Bone marrow (tissue), 2 donors: Measurements from ENCODE around the gene KCTD18.

ENCODE experiments used
- DNase-seq, 2 donors: peaks; one replicate each; lab custom pipeline; 2025; lab: John Stamatoyannopoulos, UW

The KCTD18 gene

DNA sequence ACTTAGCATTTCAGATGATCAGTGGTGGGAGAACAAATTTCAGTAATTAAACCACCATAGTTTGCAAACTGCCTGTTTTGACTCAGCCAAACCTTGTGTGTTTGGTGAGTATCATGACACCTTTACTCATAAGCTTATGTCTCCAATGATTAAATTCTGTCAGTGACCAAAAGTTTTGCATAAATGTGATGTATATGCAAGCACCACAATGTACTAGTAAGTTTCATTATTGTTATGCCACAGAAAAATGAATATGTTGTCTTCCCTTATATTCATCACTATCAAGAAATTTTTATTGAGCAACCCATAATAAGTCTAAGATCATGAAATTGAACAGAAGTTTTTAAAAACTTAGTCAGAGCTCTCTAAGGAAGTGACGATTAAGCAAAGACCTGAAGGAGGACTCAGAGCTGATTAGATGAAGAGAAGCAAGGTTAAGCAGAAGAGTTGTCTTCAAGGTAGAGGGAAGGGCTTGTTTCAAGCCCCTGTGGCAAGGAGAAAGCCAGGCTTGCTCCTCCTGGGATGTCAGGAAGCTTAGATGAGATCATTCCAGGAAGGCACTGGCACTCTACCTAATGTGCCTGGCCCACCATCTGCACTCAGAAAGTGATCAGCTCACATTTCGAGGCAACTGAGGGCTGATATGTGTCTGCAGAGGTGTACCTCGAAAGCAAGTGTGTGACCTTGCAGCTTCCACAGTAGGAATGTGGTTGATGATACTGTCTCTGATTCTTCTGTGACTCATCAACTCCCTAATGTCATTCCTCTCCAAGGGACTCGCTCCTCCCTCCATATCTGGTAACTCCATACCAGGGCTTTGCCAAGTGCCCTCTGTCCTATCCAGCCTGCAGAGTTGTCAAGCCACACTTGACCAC is 54.7 kb downstream of the KCTD18 start:
- DNase-seq: no peak

DNA sequence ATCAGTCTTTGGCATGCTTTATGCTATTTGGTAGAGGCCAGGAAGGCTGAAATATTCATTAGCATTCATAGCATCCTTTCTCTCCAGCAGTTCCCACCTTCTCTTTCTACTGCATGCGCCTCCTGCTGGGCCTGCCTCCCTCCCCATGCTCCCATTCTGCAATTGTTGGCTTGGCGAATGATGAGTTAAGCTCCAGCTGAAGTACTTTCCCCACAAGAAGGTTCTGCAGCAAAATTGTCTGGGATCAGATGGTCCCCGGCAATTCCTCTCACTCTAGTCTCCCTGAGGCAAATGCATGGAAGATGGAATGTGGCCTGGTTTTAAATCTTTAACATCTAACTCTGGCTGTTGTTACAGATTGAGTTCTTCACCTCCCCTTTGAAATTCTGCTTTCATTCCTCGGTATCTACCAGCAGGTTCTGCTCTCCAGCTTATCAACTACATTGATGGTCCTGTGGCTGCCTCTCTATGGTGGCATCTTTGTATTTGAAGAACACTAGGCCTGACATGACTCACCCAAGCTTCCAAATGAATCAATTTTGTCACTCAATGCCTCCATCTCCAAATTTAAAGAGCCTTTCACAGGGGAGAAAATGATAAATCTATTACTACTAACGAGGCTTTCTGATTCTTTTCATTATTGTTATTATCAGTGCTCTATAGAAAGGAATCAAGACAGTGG is 55.9 kb downstream of the KCTD18 start:
- no peak for DNase-seq

DNA sequence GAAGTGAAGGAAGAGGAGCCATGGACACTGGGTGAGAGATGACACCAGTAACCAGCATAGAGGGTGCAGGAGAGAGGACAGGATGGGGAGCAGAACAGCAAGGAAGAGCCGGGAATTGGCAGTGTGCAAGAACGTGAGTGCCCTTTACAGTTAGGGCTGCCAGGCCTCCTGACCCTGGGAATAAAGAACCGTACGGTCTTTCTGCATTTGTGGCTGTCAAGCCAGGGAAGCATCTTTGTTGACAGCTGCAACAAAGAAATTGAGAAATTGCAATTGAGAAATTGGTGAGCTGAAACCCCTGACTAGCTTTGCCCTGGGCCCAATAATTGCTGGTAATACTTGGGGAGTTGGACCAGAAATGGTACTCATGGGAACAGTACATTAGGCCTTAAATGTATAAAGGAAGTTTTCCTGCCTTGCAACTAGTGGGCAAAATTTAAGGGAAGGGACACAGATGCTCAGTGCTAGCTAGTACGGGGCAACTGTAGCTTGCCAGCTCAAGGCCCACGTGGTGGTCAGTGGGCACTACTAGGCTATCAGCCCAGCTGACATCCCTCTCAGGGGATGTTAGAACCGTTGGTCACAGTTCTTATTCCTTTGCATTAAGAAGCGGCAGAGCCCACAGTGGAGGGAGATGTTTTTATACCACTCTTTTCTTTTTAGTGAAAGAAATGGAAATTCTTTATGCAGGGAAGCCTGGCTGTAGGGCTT is 56.6 kb downstream of the KCTD18 start:
- no peak for DNase-seq

DNA sequence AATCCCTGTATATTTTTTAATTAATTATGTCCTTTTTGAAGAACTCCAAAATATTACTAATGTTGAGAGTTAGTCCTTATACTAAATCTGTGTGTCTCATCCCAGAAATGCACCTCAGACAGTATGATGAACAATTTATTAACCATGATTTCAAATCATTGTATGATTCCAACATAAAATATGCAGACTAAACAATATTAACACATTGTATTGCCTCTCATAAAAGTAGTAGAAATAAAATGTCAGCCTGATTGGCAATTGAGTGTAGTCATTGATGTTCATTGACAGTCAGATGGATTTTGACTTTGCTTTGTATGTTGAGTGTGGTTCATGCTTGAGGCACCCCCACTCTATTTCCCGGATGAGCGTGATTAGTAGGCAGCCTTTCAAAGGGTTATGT is 57.5 kb downstream of the KCTD18 start:
- no peak for DNase-seq

DNA sequence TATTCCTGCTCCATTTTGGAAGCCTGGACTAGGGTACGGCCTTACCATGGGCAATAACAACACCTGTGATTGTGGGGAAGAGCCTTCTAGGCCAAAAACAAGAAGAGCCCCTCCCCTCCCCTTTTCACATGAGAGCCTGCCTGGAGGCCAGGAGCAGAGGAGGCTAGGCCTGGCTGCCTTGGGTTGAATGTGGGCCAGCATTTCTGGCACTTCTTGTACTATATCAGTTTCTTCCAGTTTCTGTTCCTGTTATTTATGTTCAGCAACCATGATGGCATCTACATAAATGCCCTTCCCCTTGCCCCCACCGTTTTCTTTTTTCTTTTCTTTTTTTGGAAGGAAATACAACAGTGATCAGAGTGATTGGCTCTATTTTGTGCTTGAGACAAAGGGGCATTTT is 58.4 kb downstream of the KCTD18 start:
- no peak for DNase-seq

DNA sequence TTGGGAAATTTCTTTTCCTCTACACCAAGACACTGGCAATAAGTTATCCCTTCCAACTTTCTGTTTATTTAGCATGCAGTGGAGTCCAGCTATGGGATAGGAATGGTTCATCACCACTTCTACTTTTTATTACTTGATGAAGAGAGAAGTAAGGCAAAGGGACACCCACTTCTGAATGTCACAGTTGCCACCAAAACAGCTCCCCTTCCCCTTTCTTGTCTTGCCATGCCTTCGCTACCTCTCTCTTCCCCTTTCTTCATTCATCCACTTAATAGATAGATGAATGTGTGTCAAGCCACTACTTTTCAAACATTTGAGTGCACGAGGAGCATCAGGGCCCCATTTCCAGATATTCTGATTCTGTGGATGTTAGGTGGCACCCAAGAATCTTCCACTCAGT is 59.6 kb downstream of the KCTD18 start:
- no peak for DNase-seq

DNA sequence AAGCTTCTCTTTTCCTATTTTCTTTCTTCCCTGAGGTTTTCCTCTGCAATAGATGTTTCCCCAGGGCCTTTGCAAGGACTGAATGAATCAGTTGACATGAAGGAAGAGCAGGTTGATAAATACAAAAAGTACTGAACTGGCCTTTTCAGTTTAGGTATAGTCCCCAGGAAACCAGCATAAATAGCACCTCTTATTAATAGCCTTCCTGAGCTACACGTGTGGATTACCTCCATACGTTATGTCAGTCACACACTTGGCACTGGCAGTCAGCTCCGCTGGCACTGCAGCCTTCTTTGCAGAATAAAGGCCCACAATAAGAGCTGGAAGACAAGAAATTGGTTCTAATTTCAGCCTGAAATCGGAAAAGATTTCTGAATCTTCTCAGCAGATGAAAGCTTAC is 60.7 kb downstream of the KCTD18 start:
- DNase-seq: no peak

DNA sequence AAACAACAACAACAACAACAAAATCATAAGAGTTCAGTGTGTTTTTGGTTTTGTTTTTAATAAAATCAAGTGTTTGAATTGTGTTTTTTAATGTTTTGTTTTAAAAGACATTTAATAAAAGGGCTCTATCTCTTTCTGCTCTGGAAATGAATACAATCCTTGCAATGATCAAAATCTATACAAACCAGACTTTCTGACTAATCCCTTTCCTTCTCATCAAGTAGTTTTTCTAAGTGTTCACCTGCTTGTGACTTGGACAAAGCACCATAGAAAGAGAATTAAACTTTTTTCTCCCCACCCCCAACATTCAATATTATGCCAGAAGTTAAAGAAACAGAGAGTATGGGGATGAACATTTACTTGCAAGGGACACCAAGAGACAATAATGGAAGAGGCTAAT is 61.4 kb downstream of the KCTD18 start:
- DNase-seq: no peak

DNA sequence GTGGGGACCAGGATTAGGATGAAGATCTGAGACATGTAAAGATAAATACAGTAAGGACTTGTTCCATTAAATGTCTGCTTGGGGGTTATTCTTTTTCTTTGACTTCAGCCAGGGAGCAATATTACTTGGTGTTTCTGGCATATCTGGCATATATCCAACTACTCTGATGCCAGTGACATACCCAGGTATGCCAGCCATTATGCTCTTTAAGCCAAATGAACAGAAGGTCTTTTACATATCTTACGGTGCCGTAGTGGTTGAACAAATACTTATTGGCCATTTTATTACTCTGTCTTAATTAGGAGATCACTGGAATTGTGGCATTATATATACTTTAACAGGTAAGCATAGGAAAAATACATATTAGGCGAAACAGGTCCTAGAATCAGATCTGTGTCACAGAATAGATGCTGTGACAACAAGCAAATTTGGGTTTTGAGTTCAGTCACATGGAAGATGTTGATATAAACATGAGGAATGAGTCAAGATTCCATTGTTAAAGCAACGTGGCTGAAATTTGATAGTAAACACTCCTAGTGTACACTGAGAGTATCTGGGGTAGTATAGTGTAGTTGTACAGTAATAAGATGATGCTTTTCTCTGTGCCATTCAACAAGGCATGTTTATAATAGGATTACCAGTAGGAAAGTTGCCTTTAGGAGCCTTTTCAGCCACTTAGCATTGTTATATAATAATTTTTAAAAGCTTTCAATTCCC is 62.6 kb downstream of the KCTD18 start:
- DNase-seq: no peak

DNA sequence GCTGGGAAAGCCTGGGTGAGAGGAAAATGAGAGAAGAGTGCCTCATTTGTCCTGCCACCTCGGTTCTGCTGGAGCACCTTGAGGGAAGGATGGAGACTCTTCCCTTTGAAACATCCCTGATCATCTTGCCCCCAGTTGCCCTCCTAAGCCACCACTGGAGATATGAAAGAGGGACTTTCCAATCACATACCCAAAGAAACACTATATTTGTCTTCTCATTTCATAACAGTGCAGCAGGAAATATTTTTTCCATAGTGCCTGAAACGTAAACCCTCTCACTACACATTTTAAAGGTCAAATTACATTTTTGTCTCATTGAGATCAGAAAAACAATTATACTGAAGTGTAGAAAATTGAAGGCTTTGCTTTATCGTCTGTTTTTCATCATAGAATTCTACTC is 63.3 kb downstream of the KCTD18 start:
- no peak for DNase-seq

DNA sequence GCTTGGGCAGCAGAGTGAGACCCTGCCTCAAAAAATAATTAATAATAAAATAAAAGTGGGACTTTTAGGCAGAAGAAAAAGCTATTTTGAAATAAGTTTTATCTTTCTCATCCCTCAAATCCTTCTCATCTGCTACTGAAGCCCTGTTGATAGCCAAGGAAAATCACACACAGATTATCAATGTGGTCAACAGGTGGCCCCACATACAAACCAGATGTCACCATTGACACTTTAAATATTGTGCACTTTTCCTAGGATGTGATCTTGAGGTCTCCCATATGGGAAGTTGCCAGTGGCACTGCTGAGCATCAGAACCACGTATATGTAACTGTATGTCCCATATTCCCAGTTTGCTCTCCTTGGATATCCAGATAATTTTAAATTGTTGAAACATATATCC is 64.6 kb downstream of the KCTD18 start:
- no peak for DNase-seq

DNA sequence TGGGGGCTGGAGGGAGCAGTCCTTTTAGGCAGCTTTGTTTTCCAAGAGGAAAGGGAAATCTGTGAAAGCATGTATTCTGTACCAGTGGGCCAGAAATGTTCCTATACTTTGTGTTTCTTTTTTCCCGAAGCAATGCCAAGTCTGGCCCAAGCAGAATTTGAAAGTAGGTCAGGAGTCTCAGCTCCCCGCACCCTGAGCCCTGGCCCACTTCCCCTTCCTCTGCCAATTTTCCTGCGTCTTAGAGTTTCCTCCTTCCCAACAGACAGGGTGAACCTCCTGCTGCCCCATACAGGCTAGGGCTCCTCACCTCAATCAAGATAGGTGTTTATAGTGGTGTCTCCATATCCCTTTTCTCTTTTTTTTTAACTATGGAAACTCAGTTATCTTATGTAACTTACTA is 65.3 kb downstream of the KCTD18 start:
- DNase-seq: no peak

DNA sequence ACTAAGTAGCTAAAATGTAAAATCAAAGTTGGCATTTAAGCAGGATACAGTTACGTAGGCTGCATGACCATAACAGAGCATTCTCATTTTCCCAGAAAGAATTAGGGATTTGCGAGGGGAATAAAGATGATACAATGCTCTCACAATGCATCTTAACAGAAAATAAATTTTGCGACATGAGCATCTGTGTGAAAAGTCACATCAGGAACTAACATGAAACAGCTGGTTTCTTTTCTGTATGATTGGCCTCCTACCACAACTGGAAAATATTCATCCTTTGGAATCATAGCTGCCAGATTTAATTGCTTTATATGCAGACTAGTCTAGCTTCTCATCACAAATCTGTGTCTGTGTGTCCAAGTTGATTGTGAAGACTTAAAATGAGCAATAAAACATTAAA is 66.0 kb downstream of the KCTD18 start:
- DNase-seq: no peak

DNA sequence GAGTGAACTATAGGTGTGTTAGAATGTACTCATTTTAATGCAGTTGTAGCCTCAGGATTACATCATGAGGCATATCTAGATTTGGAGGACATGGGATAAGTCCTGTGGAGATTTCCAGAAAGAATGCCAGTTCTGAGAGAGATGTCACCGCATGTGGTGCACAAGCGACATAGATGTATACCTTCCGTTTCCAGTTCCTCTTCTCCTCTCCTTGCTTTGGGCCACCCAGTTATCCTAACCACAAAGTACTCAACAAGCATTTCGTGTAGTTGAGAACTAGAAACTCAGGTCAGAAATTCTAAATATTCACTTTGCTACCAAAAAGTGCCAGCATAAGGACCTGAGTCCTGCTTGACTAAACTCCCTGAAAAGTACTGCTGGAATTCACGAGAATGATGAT is 66.5 kb downstream of the KCTD18 start:
- DNase-seq: no peak

DNA sequence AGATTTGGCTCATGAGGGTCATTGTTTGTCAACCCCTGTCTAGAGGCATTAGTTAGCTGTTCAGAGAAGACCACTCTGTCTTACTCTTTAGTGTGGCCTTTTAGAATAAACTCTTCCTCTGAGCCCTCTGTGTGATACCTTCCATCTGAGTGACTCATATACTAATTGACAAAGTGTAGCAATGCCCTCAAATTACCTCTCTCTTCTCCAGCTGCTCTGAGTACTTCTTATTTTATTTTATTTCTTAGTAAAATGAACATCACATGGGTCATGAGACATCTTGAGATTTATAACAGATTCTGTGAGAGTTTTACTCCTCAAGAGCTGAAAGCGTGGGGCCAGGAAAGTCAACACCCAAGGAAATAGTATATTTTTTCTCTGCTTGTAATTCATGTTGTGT is 67.4 kb downstream of the KCTD18 start:
- DNase-seq: no peak

DNA sequence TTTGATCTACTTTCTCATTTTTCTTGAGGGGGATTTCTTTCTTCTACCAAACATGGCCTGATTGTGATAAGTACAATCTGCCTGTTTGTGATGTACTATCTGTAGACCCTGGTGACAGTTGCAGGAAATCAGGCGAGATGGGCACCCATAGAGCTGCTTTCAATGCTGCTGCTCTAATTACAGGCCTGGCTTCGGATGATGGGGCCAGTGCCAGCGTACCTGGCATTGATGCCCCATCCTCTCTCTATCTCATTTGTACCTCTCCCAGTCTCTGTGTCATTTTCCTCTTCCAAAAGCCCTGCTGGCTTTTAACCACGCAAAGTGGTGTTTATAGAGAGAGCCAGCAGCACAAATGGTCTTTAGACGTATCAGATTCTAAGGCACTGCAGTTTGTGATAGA is 69.9 kb downstream of the KCTD18 start:
- DNase-seq: no peak
